HFF-Myc (cell line): ENCODE measurements around the gene ATRAID.

Experiments used
- DNase-seq: peaks from one replicate; pipeline ENCODE4 v3.0.0-alpha.2; 2011; ENCODE audit warnings: low read depth; ENCODE audit errors: extremely low read depth
- H3K4me3 ChIP-seq: replicated peaks from 2 replicates; pipeline ENCODE4 v1.5.1; 2011; ENCODE audit warnings: low read depth, mild to moderate bottlenecking, control low read depth, low read length
- TF ChIP-seq, protein P1 (sequence below): IDR thresholded peaks from 2 replicates; pipeline ENCODE4 v1.5.1; 2012; ENCODE audit warnings: mild to moderate bottlenecking, low read depth, low read length, control low read depth; ENCODE audit errors: missing control alignments

Gene ATRAID

DNA sequence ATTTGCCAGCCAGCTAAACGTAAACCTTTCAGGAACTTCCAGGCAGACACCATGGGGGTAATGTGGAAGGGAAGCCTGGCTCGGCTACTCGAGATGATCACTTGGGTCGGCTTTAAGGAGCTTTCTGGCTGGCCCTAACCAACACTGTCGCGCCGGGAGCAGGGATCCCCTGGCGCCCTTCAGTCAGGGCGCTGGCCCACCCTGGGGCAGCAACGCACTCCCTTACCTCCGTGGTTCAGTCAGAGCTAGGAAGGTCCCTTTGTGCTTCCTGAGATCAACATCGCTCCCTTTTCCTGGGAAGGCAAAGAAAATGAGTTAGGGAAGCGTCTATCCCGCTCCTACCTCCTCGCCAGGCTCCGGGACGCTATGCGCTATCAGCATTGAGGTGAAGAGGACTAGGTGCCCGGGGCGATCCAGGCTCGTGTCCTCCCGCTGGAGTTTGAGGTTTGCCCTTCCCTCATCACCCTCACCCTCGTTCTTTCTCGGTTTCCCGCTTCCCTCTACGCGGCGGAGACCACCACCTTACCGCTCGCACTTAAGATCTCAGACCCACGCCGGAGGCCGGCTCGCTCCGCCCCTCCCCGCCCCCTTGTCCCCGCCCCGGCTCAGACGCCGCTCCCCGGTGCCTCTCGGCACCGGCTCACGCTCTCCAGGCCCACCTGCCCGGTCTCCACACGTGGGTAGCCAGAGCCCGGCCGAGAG, 449 bp upstream of the ATRAID start:
- TF ChIP-seq, protein P1, sequence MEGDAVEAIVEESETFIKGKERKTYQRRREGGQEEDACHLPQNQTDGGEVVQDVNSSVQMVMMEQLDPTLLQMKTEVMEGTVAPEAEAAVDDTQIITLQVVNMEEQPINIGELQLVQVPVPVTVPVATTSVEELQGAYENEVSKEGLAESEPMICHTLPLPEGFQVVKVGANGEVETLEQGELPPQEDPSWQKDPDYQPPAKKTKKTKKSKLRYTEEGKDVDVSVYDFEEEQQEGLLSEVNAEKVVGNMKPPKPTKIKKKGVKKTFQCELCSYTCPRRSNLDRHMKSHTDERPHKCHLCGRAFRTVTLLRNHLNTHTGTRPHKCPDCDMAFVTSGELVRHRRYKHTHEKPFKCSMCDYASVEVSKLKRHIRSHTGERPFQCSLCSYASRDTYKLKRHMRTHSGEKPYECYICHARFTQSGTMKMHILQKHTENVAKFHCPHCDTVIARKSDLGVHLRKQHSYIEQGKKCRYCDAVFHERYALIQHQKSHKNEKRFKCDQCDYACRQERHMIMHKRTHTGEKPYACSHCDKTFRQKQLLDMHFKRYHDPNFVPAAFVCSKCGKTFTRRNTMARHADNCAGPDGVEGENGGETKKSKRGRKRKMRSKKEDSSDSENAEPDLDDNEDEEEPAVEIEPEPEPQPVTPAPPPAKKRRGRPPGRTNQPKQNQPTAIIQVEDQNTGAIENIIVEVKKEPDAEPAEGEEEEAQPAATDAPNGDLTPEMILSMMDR: no peak
- H3K4me3 ChIP-seq: peak overlapping the region; percentile 88
- DNase-seq: no peak

DNA sequence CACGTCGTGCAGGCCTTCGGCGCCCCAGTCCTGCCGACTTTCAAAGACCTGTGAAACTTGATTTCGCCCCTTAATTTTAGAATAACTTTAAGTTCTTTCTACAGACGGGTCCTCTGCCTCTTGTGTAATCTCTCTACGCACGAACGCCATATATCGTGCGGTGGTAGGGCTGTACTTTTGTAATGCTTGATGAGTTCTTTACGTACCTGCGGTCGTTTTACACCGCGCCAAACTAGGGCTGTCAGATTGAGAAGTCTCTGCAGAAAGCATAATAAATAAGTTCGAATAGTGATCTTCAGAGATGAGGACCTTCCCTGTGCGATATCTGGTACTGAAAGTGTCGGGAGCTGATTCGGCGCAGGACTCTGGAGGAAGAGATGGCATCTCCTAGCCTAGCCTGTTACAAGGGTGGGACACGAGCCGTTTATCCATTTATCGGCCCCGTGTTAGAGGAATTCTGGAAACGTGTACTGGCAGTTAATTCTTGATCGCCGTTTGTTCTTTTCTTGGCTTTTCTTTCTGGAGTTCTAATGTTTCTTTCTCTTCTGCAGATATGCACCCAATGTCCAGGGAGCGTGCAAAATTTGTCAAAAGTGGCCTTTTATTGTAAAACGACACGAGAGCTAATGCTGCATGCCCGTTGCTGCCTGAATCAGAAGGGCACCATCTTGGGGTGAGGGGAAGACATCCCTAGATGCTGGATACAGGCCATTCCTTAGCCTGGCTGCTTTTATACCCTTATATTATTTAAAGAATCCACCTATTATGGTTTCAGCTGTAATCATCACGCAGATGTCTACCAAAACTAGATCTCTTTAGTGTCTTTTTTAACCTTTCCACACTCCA, 1.0 kb downstream of the ATRAID start:
- TF ChIP-seq, protein P1: no peak
- peak overlapping the region; percentile 88 for H3K4me3 ChIP-seq
- no peak for DNase-seq

DNA sequence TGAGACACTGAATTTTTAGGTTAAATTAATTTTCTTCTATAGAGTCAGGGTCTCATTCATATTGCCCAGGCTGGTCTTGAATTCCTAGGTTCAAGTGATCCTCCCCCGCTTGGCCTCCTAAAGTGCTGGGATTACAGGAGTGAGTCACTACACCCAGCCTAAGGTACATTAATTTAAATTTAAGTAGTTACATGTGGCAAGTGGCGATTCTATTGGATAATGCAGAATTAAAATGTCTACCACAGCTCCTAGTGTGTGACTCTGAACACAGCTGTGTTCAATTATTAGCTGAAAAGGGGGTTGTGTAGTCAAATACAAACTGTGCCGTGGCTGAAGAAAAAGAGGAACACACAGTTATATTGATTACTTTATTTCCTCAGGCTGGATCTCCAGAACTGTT, 3.1 kb downstream of the ATRAID start:
- TF ChIP-seq, protein P1: no peak
- DNase-seq: peak; percentile 81
- peak overlapping the region; percentile 5 for H3K4me3 ChIP-seq

DNA sequence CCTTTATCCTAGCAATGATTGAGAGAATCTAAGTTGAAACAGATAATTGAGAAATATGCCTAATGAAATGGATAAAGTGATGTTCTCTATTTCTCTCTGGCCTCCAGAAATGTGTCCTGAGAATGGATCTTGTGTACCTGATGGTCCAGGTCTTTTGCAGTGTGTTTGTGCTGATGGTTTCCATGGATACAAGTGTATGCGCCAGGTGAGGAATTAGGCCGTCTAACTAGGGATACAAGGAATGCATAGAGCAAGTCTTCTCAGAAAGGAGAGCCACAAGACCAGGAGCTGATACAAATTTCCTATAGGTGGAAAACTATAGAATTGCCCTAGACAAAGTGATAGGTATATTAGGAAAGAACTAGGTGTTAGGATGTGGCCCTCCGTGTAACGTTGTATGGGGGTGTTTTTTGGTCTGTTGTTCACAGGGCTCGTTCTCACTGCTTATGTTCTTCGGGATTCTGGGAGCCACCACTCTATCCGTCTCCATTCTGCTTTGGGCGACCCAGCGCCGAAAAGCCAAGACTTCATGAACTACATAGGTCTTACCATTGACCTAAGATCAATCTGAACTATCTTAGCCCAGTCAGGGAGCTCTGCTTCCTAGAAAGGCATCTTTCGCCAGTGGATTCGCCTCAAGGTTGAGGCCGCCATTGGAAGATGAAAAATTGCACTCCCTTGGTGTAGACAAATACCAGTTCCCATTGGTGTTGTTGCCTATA, 4.7 kb downstream of the ATRAID start:
- TF ChIP-seq, protein P1: no peak
- no peak for DNase-seq
- peak overlapping the region; percentile 93 for H3K4me3 ChIP-seq

DNA sequence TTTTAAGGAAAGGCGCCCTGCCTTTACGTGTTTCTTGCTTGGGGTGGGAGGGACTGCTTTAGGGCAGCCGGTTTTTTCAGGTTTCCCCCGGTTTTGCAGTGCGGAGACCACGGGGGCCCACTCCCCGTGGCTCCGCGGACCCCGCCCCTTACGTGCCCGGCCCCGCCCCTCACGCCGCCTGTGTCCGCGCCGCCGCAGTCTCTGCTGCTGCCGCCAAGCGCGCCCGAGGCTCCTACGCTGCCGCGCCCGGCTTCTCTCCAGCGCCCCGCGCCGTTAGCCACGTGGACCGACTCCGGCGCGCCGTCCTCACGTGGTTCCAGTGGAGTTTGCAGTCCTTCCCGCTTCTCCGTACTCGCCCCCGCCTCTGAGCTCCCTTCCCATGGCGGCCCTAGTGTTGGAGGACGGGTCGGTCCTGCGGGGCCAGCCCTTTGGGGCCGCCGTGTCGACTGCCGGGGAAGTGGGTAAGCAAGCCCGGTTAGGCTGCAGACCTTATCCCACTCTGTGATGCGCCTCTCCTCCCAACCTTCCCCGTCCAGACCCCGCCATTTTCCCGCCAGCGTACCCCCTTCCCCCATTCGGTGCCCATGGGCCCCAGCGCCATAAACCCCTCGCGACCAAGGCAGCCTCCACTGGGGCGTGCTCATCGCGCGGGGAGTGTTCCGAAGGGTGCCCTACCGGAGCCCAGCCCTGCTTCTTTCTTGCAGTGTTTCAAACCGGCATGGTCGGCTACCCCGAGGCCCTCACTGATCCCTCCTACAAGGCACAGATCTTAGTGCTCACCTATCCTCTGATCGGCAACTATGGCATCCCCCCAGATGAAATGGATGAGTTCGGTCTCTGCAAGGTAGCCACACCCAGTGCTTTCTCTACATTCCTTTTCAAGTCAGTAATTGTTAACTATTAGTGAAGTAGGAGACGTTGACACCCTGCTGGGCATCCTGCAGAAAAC, 5.6 kb downstream of the ATRAID start, which contains the start of gene CAD:
Gene CAD (plus strand): TSS at position 197 of the 949 bp plus-strand sequence. CDS start 183 bp downstream, at position 380.
- TF ChIP-seq, protein P1: no peak
- DNase-seq: peak; percentile 48
- H3K4me3 ChIP-seq: peak within 1 kb of the TSS; percentile 93

DNA sequence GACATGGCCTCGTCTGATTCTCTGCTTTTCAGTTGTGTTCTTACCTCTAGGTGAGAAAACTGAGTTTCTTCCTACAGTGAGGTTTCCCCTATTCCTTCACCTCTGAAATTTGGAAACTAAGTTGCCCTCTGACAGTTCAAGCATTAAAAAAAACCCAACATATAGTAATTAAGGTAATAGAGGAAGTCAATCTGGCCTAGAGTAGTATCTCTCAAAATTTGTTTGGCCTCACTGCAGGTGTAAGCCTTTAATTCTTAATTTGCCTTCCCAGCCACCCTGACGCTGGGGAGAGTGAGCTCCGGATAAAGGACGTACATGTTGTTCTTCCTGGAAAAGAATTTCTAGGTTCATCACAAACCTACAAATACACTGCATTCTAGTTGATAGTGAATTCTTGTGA, 6.8 kb downstream of the ATRAID start:
- peak overlapping the region; percentile 93 for H3K4me3 ChIP-seq
- DNase-seq: no peak

More for the DNA sequence above, 6.8 kb downstream of the ATRAID start:
- TF ChIP-seq, protein P1: no peak
